HG02870 (cell line): ENCODE measurements around the gene FAM210A.
A peak's percentile ranks its signal among the peaks of the same experiment; 100 is the strongest.

Experiments used
- ATAC-seq: cut with Tn5 transposase; IDR thresholded peaks from one replicate; pipeline ENCODE4 v1.9.1; 2021; ENCODE audit warnings: mild to moderate bottlenecking, moderate library complexity; ENCODE audit not compliant: unreplicated experiment

Gene FAM210A

DNA sequence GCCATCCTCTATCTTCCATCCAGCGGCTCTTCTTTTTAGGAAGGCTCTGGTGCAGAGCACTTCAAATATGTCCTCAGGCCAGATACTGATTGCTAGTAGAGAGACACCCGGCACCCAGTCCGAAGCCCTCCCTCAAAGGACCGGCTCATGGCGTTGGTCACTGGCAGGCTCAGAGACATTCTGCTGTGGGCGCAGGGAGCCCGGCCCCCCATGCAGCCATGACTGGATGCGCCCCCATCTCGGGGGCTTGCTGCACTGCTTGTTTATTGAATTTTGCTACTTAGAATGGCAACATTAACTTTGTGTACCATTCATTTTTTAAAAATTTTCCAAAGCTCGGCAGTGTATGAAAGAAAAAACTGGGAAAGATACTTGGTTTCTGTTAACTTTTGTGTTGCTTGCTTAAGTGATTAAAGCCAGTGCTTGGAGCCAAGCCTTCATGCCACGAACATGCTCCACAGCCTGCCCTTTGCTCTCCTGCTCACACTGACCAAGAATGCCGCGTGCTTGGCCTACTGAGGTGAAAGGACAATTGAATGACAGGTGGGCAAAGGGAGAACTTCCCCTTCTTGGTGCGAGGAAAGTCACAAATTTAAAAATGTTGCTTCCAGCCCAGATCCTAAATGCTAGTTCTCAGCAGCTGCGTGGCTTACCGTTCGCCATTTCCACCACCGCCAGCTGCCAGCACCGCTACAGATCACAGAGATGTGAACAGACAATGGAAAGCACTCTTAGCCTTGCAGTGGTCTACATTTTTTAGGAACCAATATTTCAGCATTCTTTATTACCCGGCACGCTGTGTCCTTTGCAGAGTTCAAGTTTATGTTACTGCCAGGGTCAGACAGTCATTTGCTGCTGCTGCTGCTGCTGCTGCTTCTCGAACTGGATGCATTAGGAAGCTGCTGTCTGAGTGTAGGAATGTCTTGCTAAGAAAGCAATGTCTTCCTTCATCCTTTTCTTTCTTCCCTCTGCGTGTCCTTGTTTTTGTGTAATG lies 76.7 kb downstream of the FAM210A start:
- no peak for ATAC-seq

DNA sequence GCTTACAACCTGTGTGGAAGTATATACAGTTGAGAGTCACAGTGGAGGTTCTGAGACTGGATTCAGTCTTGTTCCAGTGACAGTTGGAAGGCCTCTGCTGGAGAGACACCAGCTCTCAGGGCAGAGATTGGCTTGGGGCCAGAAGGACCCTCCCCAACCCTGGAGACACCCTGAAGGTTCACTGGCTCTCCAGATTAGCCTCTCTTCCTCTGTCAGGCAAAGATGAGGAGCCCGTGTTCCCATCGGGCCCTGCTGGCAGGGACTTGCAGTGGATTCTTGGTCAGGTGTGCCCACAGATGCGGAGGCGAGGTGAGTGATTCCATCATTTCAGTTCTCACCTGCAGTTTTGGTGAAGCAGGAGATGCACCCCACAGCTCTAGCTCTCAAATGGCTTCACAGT lies 78.6 kb downstream of the FAM210A start:
- ATAC-seq: no peak

DNA sequence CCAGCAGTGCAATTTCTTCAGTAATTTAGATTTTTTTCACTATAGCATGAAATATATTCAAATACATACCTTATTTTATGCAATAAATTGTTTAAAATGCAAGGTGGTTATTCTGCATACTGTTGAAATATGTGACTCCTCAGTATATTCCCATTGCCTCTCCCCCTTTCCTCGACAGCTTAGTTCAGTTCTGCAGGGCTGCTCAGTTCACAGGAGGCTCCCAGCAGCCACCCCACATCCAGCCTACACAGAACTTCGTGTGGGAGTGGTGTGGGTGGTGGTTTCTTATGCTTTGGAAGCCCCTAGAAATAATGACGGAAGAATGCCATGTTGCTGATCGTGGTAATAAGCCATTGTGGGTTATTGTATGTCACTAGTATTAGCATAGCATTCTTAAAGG lies 79.7 kb downstream of the FAM210A start:
- no peak for ATAC-seq

DNA sequence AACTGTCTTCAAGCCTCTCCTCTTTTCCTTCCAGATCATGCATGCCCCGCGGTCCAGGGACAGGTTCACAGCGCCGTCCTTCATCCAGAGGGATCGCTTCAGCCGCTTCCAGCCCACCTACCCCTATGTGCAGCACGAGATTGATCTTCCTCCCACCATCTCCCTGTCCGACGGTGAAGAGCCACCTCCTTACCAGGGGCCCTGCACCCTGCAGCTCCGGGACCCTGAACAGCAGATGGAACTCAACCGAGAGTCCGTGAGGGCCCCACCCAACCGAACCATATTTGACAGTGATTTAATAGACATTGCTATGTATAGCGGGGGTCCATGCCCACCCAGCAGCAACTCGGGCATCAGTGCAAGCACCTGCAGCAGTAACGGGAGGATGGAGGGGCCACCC lies 81.3 kb downstream of the FAM210A start:
- no peak for ATAC-seq

DNA sequence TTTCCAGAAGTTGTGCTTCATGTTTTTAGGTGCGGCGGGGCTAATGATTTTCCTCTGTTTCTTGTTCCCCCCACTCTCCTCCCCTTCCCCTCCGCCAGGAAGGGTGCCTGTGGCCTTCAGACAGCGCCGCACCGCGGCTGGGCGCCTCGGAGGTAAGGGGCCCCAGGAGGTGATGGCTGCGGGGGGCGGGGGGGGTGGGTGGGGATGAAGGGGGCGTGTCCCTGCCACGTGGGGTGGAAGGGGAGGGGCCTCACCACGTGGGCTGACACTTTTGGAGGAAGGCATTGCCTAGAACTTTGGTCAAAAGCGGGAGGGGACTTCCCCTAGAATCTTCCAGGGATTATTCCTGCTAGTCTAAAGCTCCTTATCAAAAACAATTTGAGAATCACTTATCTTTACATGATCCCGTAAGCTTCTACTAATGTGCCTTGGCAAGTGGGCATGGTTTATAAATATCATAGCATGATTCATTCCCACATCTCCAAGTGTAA lies 83.1 kb downstream of the FAM210A start:
- ATAC-seq: no peak

DNA sequence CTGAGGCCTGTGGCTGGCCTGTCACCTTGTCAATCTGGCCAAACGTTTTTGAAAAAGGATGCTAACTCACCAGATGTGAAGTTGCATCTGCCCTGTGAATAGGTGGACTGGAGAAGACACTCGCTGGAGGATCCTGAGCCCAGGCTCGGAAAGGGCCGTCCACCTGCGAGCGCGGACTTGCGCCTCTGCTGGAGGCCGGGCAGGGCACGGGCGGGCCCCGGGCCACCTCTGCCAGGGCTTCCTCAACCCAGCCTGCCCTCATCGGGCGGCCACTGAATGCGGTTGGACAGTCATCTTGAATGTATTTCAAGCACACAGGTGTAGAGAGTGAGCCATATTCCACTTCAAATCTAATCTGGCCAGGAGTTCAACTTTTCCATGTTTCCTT lies 83.9 kb downstream of the FAM210A start:
- ATAC-seq: no peak

DNA sequence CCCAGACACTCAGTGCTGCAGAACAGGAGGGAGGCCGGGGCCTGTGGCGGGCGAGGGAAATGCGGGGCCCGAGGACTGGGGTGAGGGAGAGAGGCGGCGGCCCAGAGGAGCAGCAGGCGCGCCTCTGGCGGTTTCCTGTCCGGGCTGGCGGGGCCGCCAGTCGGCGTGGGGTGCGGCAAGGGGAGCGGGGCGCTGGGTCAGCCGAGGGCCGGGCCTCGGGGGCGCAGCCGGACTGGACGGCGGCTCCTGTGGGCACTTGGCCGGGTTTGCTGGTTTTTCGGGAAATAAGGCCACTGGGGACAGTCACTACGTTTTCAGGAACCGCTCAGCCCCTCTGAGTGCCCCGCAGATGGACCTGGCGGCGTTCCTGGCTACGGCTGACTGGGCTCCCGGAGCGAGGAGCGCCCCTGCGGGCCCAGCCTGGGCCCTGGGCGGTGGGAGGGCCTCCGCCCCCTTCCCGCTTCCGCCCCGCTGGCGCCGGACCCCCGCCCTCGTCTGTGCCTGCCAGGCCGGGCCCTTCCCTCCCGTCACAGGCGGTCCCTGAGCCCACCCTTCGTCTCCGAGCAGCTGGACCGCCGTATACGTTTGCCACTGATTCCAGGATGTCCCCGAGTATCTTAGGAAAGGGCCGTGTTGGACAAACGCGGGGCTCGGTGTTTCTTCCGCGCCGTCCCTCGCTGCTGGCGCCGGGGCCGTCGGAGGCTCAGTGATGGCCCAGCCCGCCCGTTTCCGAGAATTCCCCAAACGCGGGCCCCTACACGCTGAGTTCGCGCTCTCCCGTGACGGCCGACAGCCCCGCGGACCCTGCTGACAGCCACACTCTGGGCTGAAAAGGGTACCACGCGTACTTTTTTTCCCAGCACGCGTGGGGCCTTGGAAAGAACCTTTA lies 84.6 kb downstream of the FAM210A start:
- no peak for ATAC-seq

DNA sequence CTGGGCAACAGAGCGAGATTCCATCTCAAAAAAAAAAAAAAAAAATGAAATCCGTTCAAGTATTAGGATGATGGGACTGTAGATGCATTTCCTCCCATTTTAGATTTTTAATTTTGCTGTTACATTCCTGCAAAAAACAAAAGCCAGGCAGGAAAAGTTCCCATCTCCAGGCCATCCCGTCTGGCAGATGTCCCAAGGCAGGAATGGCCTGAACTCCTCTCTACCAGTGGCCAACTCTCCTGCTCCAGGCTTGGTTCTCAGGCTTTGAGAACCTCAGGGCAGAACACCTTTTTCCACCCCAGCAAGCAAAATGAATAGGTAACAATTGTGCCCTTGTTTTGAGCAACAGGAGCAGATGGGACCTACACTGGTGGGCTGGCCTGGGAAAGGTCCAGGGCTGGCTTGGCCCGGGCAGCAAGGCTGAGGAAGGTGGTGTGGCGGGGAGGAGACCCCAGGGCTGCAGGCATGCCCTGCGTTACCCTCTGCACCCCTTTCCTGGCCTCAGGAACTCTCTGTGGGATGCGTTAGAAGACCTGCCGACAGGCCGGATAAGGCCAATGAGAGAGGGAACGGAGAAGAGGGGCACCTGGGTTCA lies 86.0 kb downstream of the FAM210A start:
- no peak for ATAC-seq

DNA sequence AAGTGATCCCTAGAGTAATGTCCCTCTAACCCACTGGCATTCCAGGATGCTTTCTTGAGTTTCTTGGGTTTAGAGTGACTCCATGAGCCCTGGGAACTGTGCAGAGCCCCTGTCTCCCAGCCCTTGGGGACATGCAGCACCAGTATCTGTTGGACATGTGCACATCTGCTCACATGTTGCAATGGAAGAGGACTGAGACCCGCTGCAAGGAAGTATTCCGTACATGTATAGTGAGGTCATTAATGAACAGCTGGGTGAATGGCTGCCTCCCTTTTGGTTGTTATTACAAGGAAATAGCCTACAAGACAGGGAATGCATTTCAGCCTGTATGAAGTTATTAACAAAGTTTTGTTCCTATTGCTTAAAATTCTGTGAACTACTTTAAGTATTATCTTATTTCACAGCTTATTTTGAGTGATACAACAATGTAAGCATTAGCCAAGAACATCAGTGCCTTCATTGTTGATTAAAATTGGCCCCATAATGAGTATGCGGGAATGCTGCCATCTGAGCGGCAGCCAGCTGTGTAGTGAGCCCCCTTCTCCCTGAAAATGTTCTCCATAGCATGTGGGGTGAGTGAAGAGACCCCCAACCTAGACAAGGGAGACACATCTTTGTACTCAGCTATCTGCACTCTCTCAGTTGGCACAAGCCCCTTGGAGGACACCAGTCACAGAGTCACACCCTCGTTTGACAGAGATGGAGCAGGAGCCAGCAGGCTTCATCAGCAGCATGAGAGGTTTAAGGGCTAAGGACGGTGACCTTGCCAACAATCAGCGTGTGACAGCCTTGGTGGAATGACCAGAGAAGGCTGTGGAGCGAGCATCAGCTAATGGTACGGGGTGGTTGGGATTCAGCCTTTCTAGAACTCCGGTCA lies 87.4 kb downstream of the FAM210A start:
- no peak for ATAC-seq

DNA sequence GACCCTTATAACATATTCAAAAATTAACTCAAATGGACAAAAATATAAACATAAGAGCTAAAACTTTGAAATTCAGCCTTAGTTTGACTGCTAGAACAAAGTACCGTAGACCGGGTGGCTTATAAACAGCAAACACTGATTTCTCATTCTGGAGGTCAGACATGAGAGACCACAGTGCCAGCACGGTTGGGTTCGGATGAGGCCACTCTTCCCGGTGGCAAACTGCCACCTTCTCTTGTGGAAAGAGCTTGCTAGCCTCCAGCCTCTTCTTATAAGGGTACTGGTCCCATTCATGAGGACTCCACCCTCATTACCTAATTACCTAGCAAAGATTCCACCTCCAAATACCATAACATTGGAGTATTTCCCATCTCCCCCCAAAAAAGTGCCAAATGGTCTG lies 91.3 kb downstream of the FAM210A start:
- no peak for ATAC-seq

DNA sequence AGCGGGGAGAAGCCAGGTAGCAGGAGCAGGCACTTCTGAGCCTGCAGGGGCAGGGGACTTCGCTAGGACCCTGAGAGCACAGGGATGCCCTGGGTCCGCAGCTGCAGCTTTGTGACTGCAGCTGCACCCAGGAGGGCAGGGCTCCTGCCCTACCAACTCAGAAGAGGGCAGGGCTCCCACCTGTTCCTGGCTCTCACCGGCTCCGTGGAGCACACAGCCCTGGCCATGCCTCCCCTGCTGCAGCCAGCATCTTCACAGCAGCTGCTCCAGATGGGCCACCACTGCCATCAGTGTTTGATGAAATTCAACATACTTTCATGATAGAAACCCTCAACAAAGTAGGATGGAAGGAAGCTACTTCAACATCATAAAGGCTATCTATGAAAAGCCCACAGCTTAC lies 92.7 kb downstream of the FAM210A start:
- ATAC-seq: no peak

DNA sequence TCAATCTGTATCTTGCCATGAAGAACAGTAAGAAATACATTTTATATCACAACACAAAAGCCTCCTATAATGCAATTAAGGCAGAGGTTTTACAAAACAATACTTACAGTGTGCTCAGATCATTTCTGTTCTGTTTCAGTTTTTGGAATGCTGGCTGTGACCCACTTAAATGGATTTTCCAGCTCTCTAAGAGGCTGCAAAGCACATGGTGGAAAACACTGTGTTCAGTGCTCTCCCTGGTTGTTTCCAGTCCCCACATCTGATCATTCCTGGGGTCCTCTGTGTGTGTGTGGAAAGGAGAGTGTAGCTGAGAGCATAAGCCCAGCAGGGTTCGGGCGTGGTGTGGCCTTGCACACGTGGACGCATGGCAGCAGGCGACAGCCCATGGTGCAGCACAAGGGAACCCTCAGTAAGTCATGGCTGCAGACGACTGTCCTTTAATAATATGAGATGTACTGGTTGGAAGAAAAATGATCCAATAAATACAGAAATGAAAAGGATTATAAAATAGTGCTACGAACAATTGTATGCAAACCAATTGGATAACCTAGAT lies 95.6 kb downstream of the FAM210A start:
- no peak for ATAC-seq

DNA sequence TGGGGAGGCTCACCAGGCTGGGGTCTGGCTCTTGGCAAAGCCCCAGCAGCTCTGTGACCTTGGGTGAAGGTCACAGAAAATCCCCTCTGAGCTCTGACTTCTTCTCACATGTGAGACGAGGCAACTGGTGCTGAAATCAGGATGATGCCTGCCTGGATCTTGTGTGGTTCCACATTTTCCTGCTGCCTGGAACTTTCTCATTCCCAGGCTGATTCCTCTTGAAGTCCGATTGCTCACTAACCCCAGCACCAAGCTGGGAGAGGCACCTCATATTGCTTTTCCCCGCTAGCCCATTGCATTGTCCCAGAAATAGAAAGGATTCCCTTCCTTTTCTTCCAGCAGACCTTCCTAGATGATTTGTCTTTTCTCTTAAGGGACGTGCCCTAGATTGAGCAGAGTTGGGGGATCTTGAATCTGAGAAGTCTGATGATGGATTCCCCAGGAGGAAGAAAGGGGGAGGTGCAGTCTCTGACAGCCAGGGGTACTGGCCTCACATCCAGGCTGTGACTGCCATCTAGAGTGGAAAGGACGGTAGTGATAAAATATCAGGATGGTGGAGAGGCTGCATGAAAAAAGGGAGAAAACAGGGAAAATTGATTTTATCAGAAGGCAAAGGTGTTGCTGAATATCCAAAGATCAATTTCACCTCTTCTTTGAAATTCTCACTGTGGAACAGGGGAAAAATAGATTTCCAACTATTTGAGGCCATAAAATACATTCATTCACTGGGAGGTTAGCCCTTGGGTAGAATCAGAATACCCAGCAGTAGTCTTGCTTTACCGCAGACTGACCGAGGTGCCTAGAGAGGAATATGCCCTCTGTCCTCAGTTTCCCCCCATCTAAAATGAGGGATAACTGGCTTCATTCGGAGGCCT lies 96.3 kb downstream of the FAM210A start:
- ATAC-seq: peak; percentile 68

DNA sequence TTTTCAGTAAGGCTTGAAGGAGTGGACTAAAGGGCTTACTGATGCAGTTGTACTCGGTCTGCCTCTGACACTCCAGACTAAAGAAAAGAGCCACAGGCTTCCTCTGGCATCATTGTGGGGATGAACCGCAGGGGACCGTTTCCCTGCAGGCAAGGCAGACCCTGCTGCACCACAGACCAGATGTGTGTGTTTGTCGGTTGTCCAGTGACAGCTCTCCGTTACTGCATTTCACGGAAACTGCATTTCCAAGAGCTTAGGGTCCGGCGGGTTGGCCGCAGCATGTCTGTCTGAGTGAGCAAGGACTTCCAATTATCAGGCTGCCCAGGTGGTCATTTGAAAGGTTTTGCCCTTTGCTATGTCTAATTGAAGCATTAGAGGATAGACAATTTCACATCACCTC lies 98.1 kb downstream of the FAM210A start:
- no peak for ATAC-seq

DNA sequence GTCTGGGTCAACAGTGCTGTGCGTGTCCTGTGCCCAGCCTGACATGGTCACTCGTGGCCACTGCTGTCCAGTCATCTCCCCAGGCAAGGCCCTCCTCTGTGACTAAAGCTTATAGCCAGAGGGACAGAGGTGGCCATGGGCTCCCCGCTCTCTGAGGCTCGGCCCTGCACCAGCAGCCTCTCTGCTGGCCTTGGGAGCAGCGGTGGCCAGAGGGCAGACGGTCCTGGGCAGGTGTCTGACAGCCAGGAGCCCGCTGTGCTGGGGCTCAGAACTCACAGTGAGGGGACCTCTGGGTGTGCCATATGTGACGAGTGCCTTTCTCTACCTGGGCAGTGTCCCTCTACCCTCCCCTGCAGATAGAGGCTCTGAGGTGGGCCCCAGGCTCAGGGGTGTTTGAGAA lies 98.7 kb downstream of the FAM210A start:
- no peak for ATAC-seq

DNA sequence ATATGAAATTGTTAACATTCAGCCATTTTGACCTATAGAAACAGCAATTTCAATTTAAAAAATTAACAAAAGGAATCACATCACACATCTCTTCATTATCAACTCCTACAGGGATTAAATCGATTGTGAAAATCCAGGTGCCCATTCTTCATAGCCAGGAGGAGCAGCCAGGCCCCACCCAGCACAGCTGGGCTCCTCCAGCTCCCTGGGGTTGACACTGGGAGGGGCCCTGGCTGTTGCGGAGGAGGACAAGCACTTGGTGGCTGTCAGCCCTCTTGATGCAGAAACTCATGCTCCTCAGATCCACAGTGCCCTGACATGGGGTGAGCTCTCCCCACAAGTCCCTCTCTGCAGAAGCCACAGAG lies 99.8 kb downstream of the FAM210A start:
- no peak for ATAC-seq

DNA sequence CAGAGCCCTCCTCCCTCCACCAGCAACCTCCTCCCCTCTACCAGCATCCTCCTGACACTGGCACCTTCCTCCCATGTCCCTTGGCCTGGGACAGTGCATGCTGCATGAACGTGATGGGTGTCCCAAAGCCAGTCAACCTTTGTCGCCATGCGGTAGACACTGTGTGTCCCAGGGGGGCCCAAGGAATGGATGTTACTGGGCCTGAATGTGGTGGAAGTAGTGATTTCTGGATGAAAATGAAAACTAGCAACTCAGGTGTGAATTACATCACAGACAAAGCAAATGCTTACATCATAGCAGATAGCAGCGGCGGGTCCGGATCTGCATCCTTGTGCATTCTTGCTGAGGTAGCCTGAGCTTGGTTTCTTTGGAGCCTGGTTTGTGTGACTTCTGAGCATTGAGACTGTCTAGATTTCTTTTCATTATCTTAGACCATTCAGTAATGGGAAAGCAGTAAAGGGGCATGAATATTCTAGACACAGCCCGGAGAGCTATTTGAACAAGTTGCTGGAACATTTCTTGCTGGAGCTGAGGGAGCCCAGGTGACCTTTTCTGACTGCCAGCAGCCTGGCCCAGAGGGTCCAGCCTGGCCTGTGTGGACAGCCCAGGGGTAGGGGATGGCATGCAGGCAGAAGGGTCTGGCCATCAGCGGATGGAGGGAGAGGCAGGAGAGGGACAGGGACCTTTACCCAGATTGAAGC lies 100.4 kb downstream of the FAM210A start:
- no peak for ATAC-seq

DNA sequence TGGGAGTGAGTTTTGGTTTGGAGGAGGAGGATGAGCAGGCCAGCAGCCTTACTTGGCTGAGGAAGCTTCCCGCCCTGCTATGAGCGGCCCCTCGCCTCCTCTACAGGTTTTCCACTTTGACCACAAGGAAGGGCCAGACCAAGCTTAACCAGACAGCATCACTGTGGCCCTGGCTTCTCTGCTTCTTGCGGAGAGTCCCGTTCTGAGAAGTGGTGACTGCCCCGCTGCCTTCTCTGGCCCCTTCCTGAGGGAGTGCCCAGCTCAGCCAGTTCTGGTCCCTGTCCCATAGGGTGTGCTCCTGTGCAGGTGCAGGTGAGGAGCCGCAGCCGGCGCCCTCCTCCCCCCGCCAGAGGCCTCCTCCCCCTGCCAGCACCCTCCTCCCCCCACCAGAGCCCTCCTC lies 101.0 kb downstream of the FAM210A start:
- ATAC-seq: no peak
